Measurements from ENCODE around the gene BMS1.

GRCh38 chr10:42872865-42873435 is 90.4 kb downstream of the BMS1 start:
- no peak for TF ChIP-seq CTCF (conservative IDR thresholded peaks at IDR 0.05)
- no peak for TF ChIP-seq ZFX (IDR thresholded peaks at IDR 0.05)

Measured in C4-2B (cell line).